GM12878 (cell line): ENCODE data around the gene BAZ2B. TPM values are rescaled to one million over a fixed set of nuclear protein-coding genes. Genes with fewer than 3 reads are reported as not detected.

Source experiments
- ATAC-seq: fragments of 200-7000 bp; cut with Tn5 transposase; 3 replicates; pipeline ENCODE4 v1.9.1; 2020; ENCODE audit warnings: mild to moderate bottlenecking, moderate library complexity
- BruUV-seq: library from RNA; stranded (reverse); fragments of 400-500 nt; replicated peaks from 2 replicates; lab custom pipeline; 2021; lab: Mats Ljungman, UMichigan
- CTCF ChIA-PET: fragments of 300-600 bp; sonication (Branson Sonifier 250); formaldehyde crosslinking; extraction: SDS; loops from one replicate; lab custom pipeline; 2021; ENCODE audit warnings: inconsistent platforms; lab: Yijun Ruan, JAX
- POLR2A ChIA-PET: fragments of 350-600 bp; formaldehyde crosslinking; extraction: SDS; loops from one replicate; lab custom pipeline; 2021; ENCODE audit warnings: inconsistent platforms; lab: Charles Lee
- RAD21 ChIA-PET: fragments of 300-600 bp; sonication (Branson Sonifier 250); formaldehyde crosslinking; loops from one replicate; lab custom pipeline; 2023; ENCODE audit warnings: antibody characterized with exemption; ENCODE audit not compliant: unreplicated experiment; lab: Charles Lee
- SMC1A ChIA-PET: fragments of 300-600 bp; sonication (Branson Sonifier 250); formaldehyde crosslinking; loops from one replicate; lab custom pipeline; 2023; ENCODE audit not compliant: unreplicated experiment, uncharacterized antibody; lab: Charles Lee
- DNase-seq: peaks from one replicate; pipeline ENCODE4 v3.0.0-alpha.2; 2011; ENCODE audit warnings: low read depth, low spot score
- FAIRE-seq: peaks from 3 replicates; lab custom pipeline; 2011; peaks lifted over from hg19 to GRCh38; lab: Jason Lieb, UNC
- H2AFZ ChIP-seq: 2 replicates; pipeline ENCODE4 v1.6.0; 2011; ENCODE audit warnings: low read depth, low read length, control low read depth; ENCODE audit not compliant: control insufficient read depth
- H3K27ac ChIP-seq: 2 replicates; pipeline ENCODE4 v1.5.1; 2011; ENCODE audit warnings: control low read depth; ENCODE audit not compliant: control insufficient read depth, insufficient read depth
- H3K27me3 ChIP-seq, 2 experiments: replicated peaks in 1 of 2; 2 replicates each; pipeline versions ENCODE4 v1.6.0 to v1.6.1; 2011; ENCODE audit warnings: low read length in 1 of 2; ENCODE audit not compliant: control insufficient read depth in 2 of 2, insufficient read depth in 2 of 2
- H3K36me3 ChIP-seq, 2 experiments: 2 replicates each; pipeline ENCODE4 v1.5.1; 2011; ENCODE audit warnings: low read length in 1 of 2; ENCODE audit not compliant: control insufficient read depth in 2 of 2, insufficient read depth in 2 of 2
- H3K4me1 ChIP-seq: 2 replicates; pipeline ENCODE4 v1.6.1; 2011; ENCODE audit warnings: mild to moderate bottlenecking, low read length, moderate library complexity, mixed read lengths; ENCODE audit not compliant: control insufficient read depth, insufficient read depth
- H3K4me2 ChIP-seq: 2 replicates; pipeline ENCODE4 v1.6.0; 2011; ENCODE audit warnings: control low read depth; ENCODE audit not compliant: control insufficient read depth, insufficient read depth
- H3K4me3 ChIP-seq: fragments of 200-600 bp; sonication (generic); 2 replicates; pipeline ENCODE4 v1.5.1; 2016
- H3K79me2 ChIP-seq: 2 replicates; pipeline ENCODE4 v1.6.0; 2011; ENCODE audit warnings: low read length; ENCODE audit not compliant: control insufficient read depth, insufficient read depth
- H3K9ac ChIP-seq: 2 replicates; pipeline ENCODE4 v1.8.0; 2011; ENCODE audit warnings: low read length, control low read depth, mixed read lengths; ENCODE audit not compliant: control insufficient read depth, insufficient read depth
- H3K9me3 ChIP-seq: replicated peaks from 3 replicates; pipeline ENCODE4 v1.5.1; 2011; ENCODE audit warnings: mild to moderate bottlenecking, low read length; ENCODE audit not compliant: control insufficient read depth, insufficient read depth
- H4K20me1 ChIP-seq: 2 replicates; pipeline ENCODE4 v1.6.0; 2011; ENCODE audit not compliant: control insufficient read depth, insufficient read depth
- ASH2L ChIP-seq: fragments of 300-600, 200-600 bp; sonication (generic); IDR thresholded peaks from 2 replicates; pipeline ENCODE4 v1.6.1; 2017; ENCODE audit warnings: low read depth, mild to moderate bottlenecking, borderline replicate concordance
- BACH1 ChIP-seq: fragments of 450-650 bp; IDR thresholded peaks from 2 replicates; pipeline ENCODE4 v1.6.1; 2017; ENCODE audit warnings: mild to moderate bottlenecking, borderline replicate concordance
- BCL3 ChIP-seq: IDR thresholded peaks from 2 replicates; pipeline ENCODE4 v1.6.1; 2011; ENCODE audit warnings: borderline replicate concordance, low read depth, mild to moderate bottlenecking, moderate library complexity, low read length; ENCODE audit not compliant: insufficient read depth, poor library complexity, severe bottlenecking
- BMI1 ChIP-seq: fragments of 450-650 bp; IDR thresholded peaks from 2 replicates; pipeline ENCODE4 v1.6.1; 2016; ENCODE audit warnings: mild to moderate bottlenecking, moderate library complexity, borderline replicate concordance
- CBX3 ChIP-seq: fragments of 200-600 bp; sonication (generic); IDR thresholded peaks from 2 replicates; pipeline ENCODE4 v1.6.1; 2016; ENCODE audit warnings: low read depth, borderline replicate concordance
- ESRRA ChIP-seq: IDR thresholded peaks from 2 replicates; pipeline ENCODE4 v1.6.1; 2012; ENCODE audit warnings: mild to moderate bottlenecking, low read length, improper control_type of control experiment
- FOS ChIP-seq: IDR thresholded peaks from 3 replicates; pipeline ENCODE4 v1.6.1; 2011; ENCODE audit warnings: borderline replicate concordance; ENCODE audit not compliant: insufficient read length; ENCODE audit errors: extremely low read depth
- GABPA ChIP-seq: IDR thresholded peaks from 2 replicates; pipeline ENCODE4 v1.6.1; 2014; ENCODE audit warnings: antibody characterized with exemption, low read depth, mild to moderate bottlenecking, inconsistent platforms
- JUNB ChIP-seq: IDR thresholded peaks from 2 replicates; pipeline ENCODE4 v1.6.1; 2016; ENCODE audit warnings: antibody characterized with exemption, mild to moderate bottlenecking
- JUND ChIP-seq: IDR thresholded peaks from 2 replicates; pipeline ENCODE4 v1.6.1; 2012; ENCODE audit warnings: low read depth, mild to moderate bottlenecking, low read length, improper control_type of control experiment, moderate library complexity
- LARP7 ChIP-seq: fragments of 450-650 bp; IDR thresholded peaks from 2 replicates; pipeline ENCODE4 v1.6.1; 2017; ENCODE audit warnings: mild to moderate bottlenecking
- MLLT1 ChIP-seq: fragments of 450-650 bp; IDR thresholded peaks from 2 replicates; pipeline ENCODE4 v1.6.1; 2016; ENCODE audit warnings: mild to moderate bottlenecking
- MYC ChIP-seq: IDR thresholded peaks from 2 replicates; pipeline ENCODE4 v1.6.1; 2011; ENCODE audit warnings: mild to moderate bottlenecking, low read length, moderate library complexity, inconsistent platforms; ENCODE audit not compliant: insufficient read depth, insufficient replicate concordance, insufficient read length, severe bottlenecking
- NKRF ChIP-seq: fragments of 450-650 bp; conservative IDR thresholded peaks from 2 replicates; pipeline ENCODE4 v1.6.1; 2017; ENCODE audit warnings: mild to moderate bottlenecking, moderate library complexity
- NR2C2 ChIP-seq: IDR thresholded peaks from 2 replicates; pipeline ENCODE4 v1.6.1; 2011; ENCODE audit warnings: borderline replicate concordance, low read depth; ENCODE audit not compliant: control insufficient read depth, insufficient read length
- SMARCA5 ChIP-seq: fragments of 450-650 bp; IDR thresholded peaks from 2 replicates; pipeline ENCODE4 v1.6.1; 2017; ENCODE audit warnings: mild to moderate bottlenecking
- SUZ12 ChIP-seq: fragments of 200-600 bp; sonication (generic); IDR thresholded peaks from one replicate; pipeline ENCODE4 v1.6.1; 2018; ENCODE audit warnings: antibody characterized with exemption, mild to moderate bottlenecking; ENCODE audit not compliant: unreplicated experiment
- TCF12 ChIP-seq: IDR thresholded peaks from 2 replicates; pipeline ENCODE4 v1.6.1; 2011; ENCODE audit warnings: low read depth, mild to moderate bottlenecking, low read length
- ZZZ3 ChIP-seq: IDR thresholded peaks from 2 replicates; pipeline ENCODE4 v1.6.1; 2011; ENCODE audit warnings: low read depth; ENCODE audit not compliant: control insufficient read depth, insufficient read length
- WGBS: methylation state at CpG from one replicate; pipeline ENCODE4 v1.1.6; 2016; ENCODE audit warnings: low lambda C conversion rate; ENCODE audit not compliant: insufficient replicate concordance, insufficient coverage; ENCODE audit errors: missing lambda C conversion rate; 5-methylcytosine and 5-hydroxymethylcytosine counted together
- in situ Hi-C: fragments of 300-500 bp; cut with MboI; formaldehyde crosslinking; loops from 9 replicates; pipeline ENCODE4 v1.14.3; 2018; ENCODE audit warnings: mixed read lengths
- intact Hi-C: fragments of 100-400 bp; cut with micrococcal nuclease; formaldehyde crosslinking; loops from one replicate; pipeline ENCODE4 v1.14.2; 2022; ENCODE audit not compliant: unreplicated experiment
- polyA plus RNA-seq, 11 experiments: library from polyadenylated mRNA; depleted of rRNA in 4 of 11; unstranded in 6 of 11; stranded (reverse) in 5 of 11; fragments of >200 nt; fragmentation: Nextera tagmentation in 4 of 11; fragmentation: Illumina TruSeq in 1 of 11; extraction: Ambion mirVana in 4 of 11; extraction: Trizol in 1 of 11; gene quantifications; 1 replicate in 1 of 11; 2 replicates in 10 of 11; pipeline versions ENCODE4 v1.2.1 to v1.2.3, GENCODE V29; 2011 to 2016; ENCODE audit warnings: inconsistent platforms in 2 of 11, missing spikeins in 2 of 11, low read depth in 1 of 11
- total RNA-seq, 4 experiments: library from RNA; depleted of rRNA in 3 of 4; stranded (reverse); fragments of >200 nt in 3 of 4; fragmentation: Illumina TruSeq in 1 of 4; extraction: Trizol in 1 of 4; gene quantifications; 2 replicates each; pipeline versions ENCODE4 v1.2.1 to v1.2.3, GENCODE V29; 2013 to 2021

The BAZ2B gene
- total and polyA plus RNA-seq, 10 of the 15 experiments (the other 5 are each of a cell fraction or from before 2014, with no cell fraction given) = 8.8 to 49.7 (median 24.7) TPM

DNA sequence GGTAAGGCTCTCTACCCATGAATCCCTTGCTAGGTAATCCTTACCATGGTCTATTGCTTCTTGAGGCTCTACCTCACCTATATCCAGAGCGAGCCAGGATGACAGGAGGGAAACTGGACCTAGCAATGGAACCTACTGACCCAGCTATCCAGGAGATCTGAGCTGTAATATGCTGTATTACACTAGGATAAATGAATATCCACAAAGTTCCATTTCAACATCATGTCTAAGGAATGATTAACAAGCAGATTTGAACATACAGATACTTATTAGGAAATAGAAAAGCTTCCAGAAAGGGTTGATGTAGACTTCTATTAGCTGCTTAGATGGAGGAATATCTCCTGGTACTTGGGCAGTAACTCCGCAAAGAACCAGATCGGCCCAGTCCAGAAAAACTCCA lies 110.1 kb downstream of the BAZ2B start (continued):
- TF ChIP-seq LARP7 (no peak), FOS (no peak), ESRRA (no peak), BCL3 (no peak), MLLT1 (no peak), JUND (no peak), MYC (no peak), JUNB (no peak), ZZZ3 (no peak), BACH1 (no peak)
- TF ChIP-seq, all 136 proteins: peak for 0

DNA sequence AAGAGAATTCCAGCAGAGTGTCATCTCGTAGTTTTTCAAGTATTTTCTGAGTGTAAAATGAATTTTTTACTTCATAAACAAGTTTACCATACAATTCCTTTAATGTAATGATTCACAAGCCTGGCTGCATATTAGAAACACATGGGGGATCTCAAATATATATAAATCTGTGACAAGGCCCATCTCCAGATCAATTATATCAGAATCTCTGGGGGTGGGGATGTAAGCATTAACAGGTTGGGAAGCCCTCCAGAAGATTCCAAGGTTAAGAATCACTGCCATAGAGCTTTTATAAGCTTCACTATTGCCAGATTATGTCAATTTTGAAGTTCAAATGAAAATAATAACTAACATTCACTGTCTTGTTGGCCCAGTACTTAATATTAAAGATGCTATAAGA lies 111.2 kb downstream of the BAZ2B start:
- intact Hi-C loops = no loop called here
- no TSS peak for BruUV-seq
- no peaks in the 10 kb centered on the region for H3K79me2 ChIP-seq
- H2AFZ ChIP-seq = no peak overlapping the region
- RAD21 ChIA-PET = no interaction called here
- no peaks in the 10 kb centered on the region for H3K27me3 ChIP-seq
- DNase-seq (no peak), ATAC-seq (no peak), FAIRE-seq (no peak)
- no peak overlapping the region for H3K4me2 ChIP-seq
- SMC1A ChIA-PET = interaction anchor here (0.9 to 1.7 kb wide), 7 partner anchors 8 to 105 kb away, joined by 3 to 10 read pairs (median 4); no protein-coding TSS in a partner anchor
- no peak overlapping the region for H3K4me3 ChIP-seq
- 85% methylated on average over 1 of the region's 1 CpG for WGBS
- CTCF ChIA-PET = interaction anchor here (0.9 to 2.7 kb wide), 3 partner anchors 11 to 15 kb away, joined by 3 to 11 read pairs (median 4); no protein-coding TSS in a partner anchor
- H3K27ac ChIP-seq = no peak overlapping the region
- in situ Hi-C loops = no loop called here
- H3K9ac ChIP-seq = no peak overlapping the region
- no peaks in the 10 kb centered on the region for H3K9me3 ChIP-seq
- H3K4me1 ChIP-seq = no peaks in the 10 kb centered on the region
- POLR2A ChIA-PET = interaction anchor here (1.4 kb wide), 1 partner anchor 15 kb away, joined by 4 read pairs; no protein-coding TSS in a partner anchor
- no peaks in the 10 kb centered on the region for H3K36me3 ChIP-seq
- no peaks in the 10 kb centered on the region for H4K20me1 ChIP-seq
- TF ChIP-seq TCF12 (no peak), GABPA (no peak), CBX3 (no peak), SMARCA5 (no peak), ASH2L (no peak), SUZ12 (no peak), BMI1 (no peak), NKRF (no peak), NR2C2 (no peak)
